Stomach (tissue), 4 donors: ENCODE measurements around the gene HMX1.

Experiments
- CTCF ChIP-seq, 7 experiments: fragments of 450-650 bp in 4 of 7; fragments of 200-600 bp in 3 of 7; sonication (generic) in 3 of 7; IDR thresholded peaks; one replicate each; pipeline ENCODE4 v1.5.1; 2016 to 2019; ENCODE audit warnings: antibody characterized with exemption in 7 of 7, control low read depth in 2 of 7, mild to moderate bottlenecking in 1 of 7
- POLR2A ChIP-seq, 4 donors: fragments of 450-650 bp; IDR thresholded peaks; one replicate each; pipeline ENCODE4 v1.6.1; 2016; ENCODE audit warnings: antibody characterized with exemption in 4 of 4, control low read depth in 2 of 4, mild to moderate bottlenecking in 1 of 4, moderate library complexity in 1 of 4
- POLR2AphosphoS5 ChIP-seq, 3 donors: sonication (generic); formaldehyde crosslinking; IDR thresholded peaks; one replicate each; pipeline ENCODE4 v1.6.1; 2016; ENCODE audit warnings: antibody characterized with exemption in 3 of 3

GRCh38 chr4:8817096-8817812, 54.4 kb downstream of the HMX1 start:
- TF ChIP-seq POLR2AphosphoS5 (IDR thresholded peaks at IDR 0.05) (no peak), CTCF (IDR thresholded peaks at IDR 0.05) (no peak), POLR2A (IDR thresholded peaks at IDR 0.05) (no peak)
